ENCODE results near the gene SGTA. TPM values are rescaled to one million over a fixed set of nuclear protein-coding genes. Genes with fewer than 3 reads are reported as not detected.

SGTA gene
- total and polyA plus RNA-seq, 2 donors from 2014 or later, result 50.4 to 66.2 TPM

DNA sequence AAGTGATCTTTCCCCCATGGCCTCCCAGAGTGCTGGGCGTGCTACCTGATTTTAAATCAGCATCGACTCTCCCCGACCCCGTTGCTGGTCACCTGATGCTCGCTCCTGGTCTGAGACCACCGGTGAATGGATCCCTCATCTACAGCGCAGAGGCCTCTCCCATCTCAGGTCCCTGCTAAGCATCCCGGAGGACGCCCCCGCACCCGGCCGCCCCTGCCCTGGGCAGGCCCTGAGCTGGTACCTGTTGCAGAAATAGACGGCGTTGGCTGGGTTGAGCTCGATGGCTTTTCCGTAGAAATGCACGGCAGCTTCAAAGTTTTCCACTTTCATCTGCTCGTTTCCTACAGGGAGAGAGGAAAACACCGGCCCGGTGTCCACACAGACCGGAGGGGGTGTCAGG, 18.1 kb downstream of the SGTA start:
- Histone ChIP-seq H3K4me1 (ENCODE audit: control insufficient read depth in 2 of 3, insufficient read depth in 2 of 3, low read depth in 1 of 3, low read length in 3 of 3) (no peaks in the 10 kb centered on the region), H3K27ac (ENCODE audit: low read depth in 2 of 2, low read length in 2 of 2) (no peak overlapping the region), H3K27me3 (ENCODE audit: control insufficient read depth, insufficient read depth, low read length) (no peaks in the 10 kb centered on the region), H3K4me3 (ENCODE audit: low read length in 3 of 3) (no peak overlapping the region), H3K9ac (ENCODE audit: low read length in 3 of 3) (no peak overlapping the region), H3K9me3 (ENCODE audit: control insufficient read depth in 2 of 3, insufficient read depth in 1 of 3, low read length in 3 of 3) (no peaks in the 10 kb centered on the region), H3K36me3 (ENCODE audit: control insufficient read depth in 2 of 3, insufficient read depth in 3 of 3, low read length in 3 of 3) (peaks cover 0 to 18% (median 6%) of the 10 kb centered on the region in 3 donors)
- intact Hi-C loops (cut with DNase I), result no loop called here
- TF ChIP-seq, protein P1, sequence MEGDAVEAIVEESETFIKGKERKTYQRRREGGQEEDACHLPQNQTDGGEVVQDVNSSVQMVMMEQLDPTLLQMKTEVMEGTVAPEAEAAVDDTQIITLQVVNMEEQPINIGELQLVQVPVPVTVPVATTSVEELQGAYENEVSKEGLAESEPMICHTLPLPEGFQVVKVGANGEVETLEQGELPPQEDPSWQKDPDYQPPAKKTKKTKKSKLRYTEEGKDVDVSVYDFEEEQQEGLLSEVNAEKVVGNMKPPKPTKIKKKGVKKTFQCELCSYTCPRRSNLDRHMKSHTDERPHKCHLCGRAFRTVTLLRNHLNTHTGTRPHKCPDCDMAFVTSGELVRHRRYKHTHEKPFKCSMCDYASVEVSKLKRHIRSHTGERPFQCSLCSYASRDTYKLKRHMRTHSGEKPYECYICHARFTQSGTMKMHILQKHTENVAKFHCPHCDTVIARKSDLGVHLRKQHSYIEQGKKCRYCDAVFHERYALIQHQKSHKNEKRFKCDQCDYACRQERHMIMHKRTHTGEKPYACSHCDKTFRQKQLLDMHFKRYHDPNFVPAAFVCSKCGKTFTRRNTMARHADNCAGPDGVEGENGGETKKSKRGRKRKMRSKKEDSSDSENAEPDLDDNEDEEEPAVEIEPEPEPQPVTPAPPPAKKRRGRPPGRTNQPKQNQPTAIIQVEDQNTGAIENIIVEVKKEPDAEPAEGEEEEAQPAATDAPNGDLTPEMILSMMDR (IDR thresholded peaks at IDR 0.05; ENCODE audit: borderline replicate concordance, extremely low read depth, insufficient read depth), result no peak
- FAIRE-seq (no peak), DNase-seq (no peak)

DNA sequence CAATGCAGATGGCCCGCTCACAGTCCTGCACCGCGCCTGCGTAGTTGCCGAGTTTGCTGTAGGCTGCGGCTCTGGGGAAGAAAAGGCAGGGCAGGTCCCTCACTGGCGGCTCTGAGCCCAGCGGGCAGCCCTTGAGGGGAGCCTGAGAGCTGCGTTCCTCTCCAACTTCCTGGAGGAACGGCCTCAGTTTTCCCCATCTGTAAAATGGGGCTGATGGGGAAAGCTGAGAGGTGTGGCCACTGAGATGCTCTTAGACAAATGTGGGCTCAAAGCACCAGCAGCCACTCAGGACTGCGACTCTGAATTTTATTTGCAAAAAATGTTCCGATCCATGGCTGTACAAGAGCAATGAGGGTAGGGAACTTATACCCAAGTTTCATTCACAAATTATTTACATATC, 19.4 kb downstream of the SGTA start:
- DNase-seq (no peak), FAIRE-seq (no peak)
- Histone ChIP-seq H3K9ac (ENCODE audit: low read length in 3 of 3) (no peak overlapping the region), H3K4me3 (ENCODE audit: low read length in 3 of 3) (no peak overlapping the region), H3K36me3 (ENCODE audit: control insufficient read depth in 2 of 3, insufficient read depth in 3 of 3, low read length in 3 of 3) (peaks cover 0 to 24% (median 11%) of the 10 kb centered on the region in 3 donors), H3K4me1 (ENCODE audit: control insufficient read depth in 2 of 3, insufficient read depth in 2 of 3, low read depth in 1 of 3, low read length in 3 of 3) (no peaks in the 10 kb centered on the region), H3K27me3 (ENCODE audit: control insufficient read depth, insufficient read depth, low read length) (no peaks in the 10 kb centered on the region), H3K27ac (ENCODE audit: low read depth in 2 of 2, low read length in 2 of 2) (no peak overlapping the region), H3K9me3 (ENCODE audit: control insufficient read depth in 2 of 3, insufficient read depth in 1 of 3, low read length in 3 of 3) (no peaks in the 10 kb centered on the region)
- TF ChIP-seq, protein P1 (IDR thresholded peaks at IDR 0.05; ENCODE audit: borderline replicate concordance, extremely low read depth, insufficient read depth), result no peak
- intact Hi-C loops (cut with DNase I), result no loop called here

DNA sequence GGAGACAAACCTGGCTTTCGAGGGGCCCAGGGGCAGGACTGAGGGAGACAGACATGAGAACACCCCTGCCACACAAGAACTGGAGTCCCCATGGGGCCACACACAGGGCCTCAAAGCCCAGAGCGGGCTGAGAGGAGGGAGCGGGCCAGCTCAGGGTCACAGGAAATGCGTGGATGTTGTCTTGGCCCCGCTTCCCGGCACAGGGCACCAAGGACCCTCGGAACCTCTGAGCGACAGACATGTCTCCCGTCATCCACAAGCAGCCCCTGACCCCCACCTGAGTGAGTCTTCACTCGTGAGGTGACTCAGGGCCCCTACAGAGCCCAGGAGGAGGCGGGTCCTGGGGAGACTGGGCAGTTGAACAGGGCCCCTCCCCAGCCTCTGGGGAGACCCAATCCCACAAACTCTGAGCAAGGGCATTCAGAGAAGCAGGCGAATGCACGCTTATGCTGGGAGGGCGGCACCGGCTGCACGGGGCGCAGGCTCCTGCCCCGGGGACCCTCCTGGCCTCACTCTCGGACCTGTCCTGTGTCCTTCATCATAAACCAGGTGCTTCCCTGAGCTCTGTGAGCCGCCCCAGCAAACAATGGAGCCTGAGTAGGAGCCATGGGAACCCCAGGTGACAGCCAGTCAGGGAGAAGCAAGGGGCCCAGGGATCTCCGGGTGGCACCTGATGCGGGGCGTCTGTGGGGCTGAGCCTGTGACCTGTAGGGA, 20.1 kb downstream of the SGTA start:
- FAIRE-seq (no peak), DNase-seq (no peak)
- TF ChIP-seq, protein P1 (IDR thresholded peaks at IDR 0.05; ENCODE audit: borderline replicate concordance, extremely low read depth, insufficient read depth), result no peak
- intact Hi-C loops (cut with DNase I), result no loop called here
- H3K4me3 ChIP-seq (ENCODE audit: low read length in 3 of 3), result no peak overlapping the region
- H3K36me3 ChIP-seq (ENCODE audit: control insufficient read depth in 2 of 3, insufficient read depth in 3 of 3, low read length in 3 of 3), result peaks cover 0 to 27% (median 11%) of the 10 kb centered on the region in 3 donors
- H3K9me3 ChIP-seq (ENCODE audit: control insufficient read depth in 2 of 3, insufficient read depth in 1 of 3, low read length in 3 of 3), result no peaks in the 10 kb centered on the region
- no peak overlapping the region for H3K9ac ChIP-seq (ENCODE audit: low read length in 3 of 3)
- no peak overlapping the region for H3K27ac ChIP-seq (ENCODE audit: low read depth in 2 of 2, low read length in 2 of 2)
- no peaks in the 10 kb centered on the region for H3K27me3 ChIP-seq (ENCODE audit: control insufficient read depth, insufficient read depth, low read length)
- H3K4me1 ChIP-seq (ENCODE audit: control insufficient read depth in 2 of 3, insufficient read depth in 2 of 3, low read depth in 1 of 3, low read length in 3 of 3), result no peaks in the 10 kb centered on the region

All from kidney (tissue), 14 donors.